GM18511 (cell line): ENCODE data around the gene COLEC11.
"Not testable (repeated sequence)": the region's sequence is repeated elsewhere in the genome, so short reads cannot be mapped to it uniquely, and the experiment has no call there.

Experiments
- ATAC-seq: cut with Tn5 transposase; IDR thresholded peaks from one replicate; pipeline ENCODE4 v1.9.1; 2021; ENCODE audit warnings: mild to moderate bottlenecking, moderate library complexity; ENCODE audit not compliant: unreplicated experiment

The COLEC11 gene

GRCh38 chr2:3622967-3623366 lies 28.1 kb downstream of the COLEC11 start:
- no peak for ATAC-seq

- ATAC-seq = peak; percentile 73
Measured at GRCh38 chr2:3624059-3624794, 29.3 kb downstream of the COLEC11 start.

- no peak for ATAC-seq
Measured at GRCh38 chr2:3625186-3625585, 30.3 kb downstream of the COLEC11 start.

DNA sequence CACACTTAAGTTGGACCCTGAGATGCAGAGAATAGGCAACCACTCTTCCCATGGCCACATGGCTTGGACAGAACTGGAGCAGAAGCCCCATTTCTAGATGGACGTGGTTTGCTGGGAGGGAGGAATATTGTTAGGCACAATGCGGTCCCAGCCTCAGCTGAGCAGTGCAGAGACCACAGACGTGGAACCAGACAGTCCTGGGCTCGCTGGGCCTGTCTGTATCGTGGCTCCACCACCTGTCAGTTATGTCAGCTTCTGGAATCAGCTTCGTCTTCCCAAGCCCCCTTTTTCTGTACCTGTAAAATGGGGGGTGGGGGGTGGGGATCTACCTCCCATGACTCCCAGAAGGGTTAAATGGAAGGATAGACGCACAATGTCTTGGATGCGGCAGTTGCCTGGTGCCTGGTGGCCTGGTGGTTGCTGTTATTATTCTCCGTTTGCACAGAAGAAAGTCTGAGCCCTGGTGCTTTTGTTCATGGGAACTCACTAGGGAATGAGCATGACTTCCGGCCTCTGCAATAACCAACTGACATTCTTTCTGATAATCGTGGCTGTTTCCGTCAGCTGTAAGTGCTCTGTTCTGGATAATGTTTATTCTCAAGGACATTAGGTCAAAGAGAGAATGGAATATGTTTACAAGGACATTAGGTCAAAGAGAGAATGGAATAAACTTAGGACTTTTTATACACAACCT lies 31.4 kb downstream of the COLEC11 start:
- no peak for ATAC-seq

- no peak for ATAC-seq
Measured at GRCh38 chr2:3626812-3627499, 32.0 kb downstream of the COLEC11 start.

GRCh38 chr2:3627500-3628100 lies 32.7 kb downstream of the COLEC11 start:
- ATAC-seq = no peak

DNA sequence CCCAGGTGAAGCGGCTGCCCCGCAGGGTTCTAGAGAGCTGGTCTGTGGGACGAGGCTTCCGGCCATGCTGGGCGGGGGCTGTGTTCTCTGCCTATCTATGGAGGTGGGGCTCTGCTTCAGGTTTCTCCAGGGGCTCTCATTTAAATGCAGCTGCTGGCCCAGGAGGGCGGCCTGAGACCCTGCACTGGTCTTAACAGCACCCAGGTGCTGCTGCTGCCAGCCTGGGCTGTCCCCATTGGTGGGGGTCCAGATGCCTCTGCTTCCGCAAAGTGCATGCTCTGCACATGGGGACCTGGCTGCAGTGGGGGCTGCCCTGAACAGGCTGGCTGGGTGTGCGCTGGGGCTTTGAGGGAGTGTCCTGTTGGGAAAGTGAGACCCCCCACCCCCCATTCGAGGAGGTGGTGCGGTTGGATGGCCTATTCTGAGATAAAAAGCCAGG lies 33.3 kb downstream of the COLEC11 start:
- no peak for ATAC-seq

DNA sequence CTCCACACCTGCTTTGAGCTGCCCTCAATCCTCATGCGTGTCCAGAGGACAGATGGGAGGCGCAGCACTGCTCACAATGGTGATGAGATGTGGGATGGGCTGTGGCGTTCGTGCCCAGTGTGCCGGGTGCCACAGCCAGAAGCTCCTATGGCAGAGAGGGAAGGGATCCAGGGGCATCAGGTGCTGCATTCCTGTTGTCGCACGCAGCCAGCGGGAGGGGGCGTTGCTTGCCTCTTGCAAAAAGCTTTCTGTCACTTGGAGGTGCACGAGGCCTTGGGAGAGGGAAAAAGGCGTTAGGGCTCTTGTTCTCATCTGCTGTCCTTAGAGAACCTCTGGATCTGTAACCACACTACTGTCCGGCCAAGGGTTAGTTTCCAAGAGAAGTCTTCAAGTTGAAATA lies 33.9 kb downstream of the COLEC11 start:
- ATAC-seq = no peak

DNA sequence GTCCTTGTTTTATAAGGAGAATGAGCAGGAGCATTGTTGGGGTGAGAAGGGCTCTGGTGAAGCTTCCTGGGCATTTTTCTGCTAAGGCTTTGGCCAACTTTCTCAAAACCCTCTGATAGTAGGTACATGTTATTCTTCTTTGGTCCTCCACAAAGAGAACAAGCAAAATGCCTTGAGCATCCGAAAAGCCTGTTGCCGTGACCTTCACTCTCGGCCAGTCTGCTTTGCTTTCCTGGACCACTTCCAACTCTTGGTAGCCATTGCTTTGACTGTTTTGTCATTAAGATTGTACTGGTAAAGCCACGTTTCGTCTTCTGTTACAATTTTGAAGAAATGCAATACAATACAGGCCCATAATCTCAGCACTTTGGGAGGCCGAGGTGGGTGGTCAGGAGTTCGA lies 35.7 kb downstream of the COLEC11 start:
- ATAC-seq = no peak

GRCh38 chr2:3631161-3631850 lies 36.4 kb downstream of the COLEC11 start:
- ATAC-seq = no peak

- ATAC-seq = no peak
Measured at GRCh38 chr2:3631851-3632659, 37.1 kb downstream of the COLEC11 start.

DNA sequence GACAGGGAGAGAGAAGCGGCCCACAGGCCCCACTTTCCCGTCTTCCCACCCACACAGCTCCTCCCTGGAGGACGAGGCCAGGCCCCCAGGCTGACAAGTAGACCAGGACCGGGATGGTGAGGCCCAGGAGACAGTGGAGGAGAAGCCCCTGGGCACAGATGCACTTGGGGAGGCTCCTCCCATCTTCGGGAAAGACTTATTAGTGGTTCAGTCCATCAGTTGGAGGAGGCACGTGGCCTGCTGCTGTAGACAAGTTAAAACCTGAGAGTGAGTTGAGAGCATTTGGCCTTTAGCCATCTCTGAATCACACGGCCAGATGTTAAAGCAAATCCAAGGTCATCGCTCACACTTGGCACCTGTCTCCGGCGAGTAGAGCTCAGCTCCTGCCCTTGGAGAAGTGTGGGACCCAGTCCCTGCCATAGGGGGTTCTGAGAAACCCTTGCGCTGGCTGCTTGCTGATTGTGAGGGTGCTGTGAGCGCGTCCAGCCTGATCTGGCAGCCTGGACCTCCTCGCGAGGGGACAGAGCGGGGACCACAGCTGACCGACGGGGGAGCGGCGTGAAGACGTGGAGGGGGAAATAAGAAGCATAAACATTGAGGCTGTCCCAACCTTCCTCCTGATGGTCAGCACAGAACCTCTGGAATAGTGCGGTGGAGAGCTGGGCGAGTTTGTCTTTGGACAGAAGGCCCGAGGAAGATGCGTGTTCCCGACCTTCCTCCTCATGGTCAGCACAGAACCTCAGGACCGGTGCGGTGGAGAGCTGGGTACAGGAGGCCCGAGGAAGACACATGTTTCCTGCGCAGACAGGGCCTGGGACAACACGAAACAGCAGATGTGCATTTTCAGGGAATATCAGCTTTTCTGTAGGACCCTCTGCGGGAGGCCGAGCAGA lies 38.4 kb downstream of the COLEC11 start:
- ATAC-seq = no peak

DNA sequence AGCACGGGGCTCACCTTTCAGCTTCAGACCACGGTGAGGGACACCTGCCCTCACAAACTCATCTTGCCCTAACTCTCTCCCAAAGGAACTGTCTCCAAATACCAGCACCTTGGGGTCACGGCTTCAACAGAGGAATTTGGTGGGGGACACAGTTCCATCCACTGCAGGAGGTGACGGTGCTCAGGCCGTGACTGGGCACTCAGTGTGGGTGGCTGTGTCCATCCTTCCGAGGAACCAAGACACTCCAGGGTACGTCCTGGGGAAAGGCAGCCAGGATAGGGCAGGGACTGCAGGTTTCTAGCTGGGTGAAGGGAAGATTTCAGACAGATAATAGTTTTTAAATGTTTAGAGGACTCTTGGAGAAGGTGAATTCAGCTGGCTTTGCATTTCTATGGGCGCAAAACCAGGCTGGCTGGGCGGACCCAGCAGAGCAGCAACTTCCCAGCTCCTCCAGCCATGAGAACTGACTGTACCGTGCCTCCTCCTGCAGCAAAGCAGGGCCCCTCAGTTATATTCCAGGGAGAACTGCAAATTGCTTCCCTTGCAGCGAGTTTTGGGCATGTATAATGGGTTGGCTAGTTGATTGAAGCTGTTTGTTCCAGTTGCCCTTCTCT lies 39.2 kb downstream of the COLEC11 start:
- ATAC-seq = no peak

DNA sequence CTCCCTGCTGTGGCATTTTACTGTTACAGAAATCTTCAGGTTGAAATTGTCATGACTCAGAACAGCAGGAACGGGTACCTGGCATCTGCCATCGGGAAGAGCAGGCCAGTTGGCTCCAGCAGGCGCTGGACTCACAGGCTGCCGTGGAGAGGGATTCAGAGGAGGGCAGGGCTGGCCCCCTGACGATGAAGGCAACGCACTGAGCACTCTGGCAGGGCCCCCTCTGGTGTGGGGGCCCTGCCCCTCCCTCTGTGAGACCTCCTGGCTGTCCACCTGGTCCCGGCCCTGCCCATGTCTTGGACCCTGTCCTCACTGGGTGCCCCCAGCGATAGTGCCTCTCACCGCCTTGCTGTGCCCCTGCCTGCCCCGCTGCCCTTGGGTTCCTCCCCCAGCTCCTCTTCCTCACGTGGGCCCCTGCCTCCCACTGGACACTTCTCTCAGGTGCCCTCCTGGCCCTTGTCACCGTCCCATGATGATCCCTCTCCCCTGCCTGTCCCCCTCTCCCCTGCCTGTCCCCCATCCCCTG lies 39.7 kb downstream of the COLEC11 start:
- no peak for ATAC-seq

GRCh38 chr2:3635171-3635974 lies 40.5 kb downstream of the COLEC11 start:
- no peak for ATAC-seq

DNA sequence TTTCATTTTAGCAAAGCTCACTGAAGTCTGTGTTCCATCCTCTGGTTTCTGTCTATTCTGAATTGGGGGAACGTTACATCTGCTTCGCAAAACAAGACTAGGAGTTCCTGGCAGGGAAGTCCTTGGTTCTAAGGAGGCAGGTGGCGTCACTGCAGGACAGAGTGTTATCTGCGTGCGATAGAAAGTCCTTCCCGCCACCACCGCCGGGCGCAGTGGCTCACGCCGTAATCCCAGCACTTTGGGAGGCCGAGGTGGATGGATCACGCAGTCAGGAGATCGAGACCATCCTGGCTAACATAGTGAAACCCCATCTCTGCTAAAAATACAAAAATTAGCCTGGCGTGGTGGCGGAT lies 41.0 kb downstream of the COLEC11 start:
- not testable (repeated sequence) for ATAC-seq

GRCh38 chr2:3636586-3637310 lies 41.8 kb downstream of the COLEC11 start:
- ATAC-seq = no peak
